ENCODE results near the gene BTBD17.

BTBD17 gene

DNA sequence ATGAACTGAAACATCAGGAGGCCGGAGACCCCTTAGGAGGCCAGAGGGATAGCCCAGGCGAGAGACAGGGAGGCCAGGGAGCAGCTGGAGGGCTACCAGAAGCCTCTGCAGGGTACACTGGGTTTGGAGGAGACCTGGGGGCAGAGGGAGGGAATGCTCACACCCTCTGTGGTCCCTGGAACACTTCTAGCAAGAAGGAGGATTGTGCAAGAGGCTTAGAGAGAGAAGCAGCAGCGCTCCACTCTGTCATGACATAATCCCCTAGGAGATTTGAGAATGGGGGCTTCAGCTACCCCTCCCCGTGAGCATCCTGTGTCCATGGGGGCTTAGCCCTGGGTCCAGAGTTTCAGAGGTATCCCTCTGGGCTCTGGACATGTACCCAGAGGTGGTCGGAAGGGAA lies 21.5 kb upstream of the BTBD17 start:
- Histone ChIP-seq H3K4me2 (ENCODE audit: low read length) (no peak overlapping the region), H3K4me1 (peaks cover 13% of the 10 kb centered on the region), H3K27me3 (ENCODE audit: control insufficient read depth, insufficient read depth, low read length) (no peaks in the 10 kb centered on the region), H3K36me3 (ENCODE audit: control insufficient read depth, insufficient read depth, low read length) (no peaks in the 10 kb centered on the region), H3K4me3 (ENCODE audit: low read depth, low read length) (no peak overlapping the region), H3K9me3 (ENCODE audit: control insufficient read depth, low read length) (no peaks in the 10 kb centered on the region), H3K27ac (no peak overlapping the region), H3K9ac (no peak overlapping the region), H3K79me2 (no peaks in the 10 kb centered on the region), H2AFZ (no peak overlapping the region)
- TF ChIP-seq, protein P1, sequence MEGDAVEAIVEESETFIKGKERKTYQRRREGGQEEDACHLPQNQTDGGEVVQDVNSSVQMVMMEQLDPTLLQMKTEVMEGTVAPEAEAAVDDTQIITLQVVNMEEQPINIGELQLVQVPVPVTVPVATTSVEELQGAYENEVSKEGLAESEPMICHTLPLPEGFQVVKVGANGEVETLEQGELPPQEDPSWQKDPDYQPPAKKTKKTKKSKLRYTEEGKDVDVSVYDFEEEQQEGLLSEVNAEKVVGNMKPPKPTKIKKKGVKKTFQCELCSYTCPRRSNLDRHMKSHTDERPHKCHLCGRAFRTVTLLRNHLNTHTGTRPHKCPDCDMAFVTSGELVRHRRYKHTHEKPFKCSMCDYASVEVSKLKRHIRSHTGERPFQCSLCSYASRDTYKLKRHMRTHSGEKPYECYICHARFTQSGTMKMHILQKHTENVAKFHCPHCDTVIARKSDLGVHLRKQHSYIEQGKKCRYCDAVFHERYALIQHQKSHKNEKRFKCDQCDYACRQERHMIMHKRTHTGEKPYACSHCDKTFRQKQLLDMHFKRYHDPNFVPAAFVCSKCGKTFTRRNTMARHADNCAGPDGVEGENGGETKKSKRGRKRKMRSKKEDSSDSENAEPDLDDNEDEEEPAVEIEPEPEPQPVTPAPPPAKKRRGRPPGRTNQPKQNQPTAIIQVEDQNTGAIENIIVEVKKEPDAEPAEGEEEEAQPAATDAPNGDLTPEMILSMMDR (IDR thresholded peaks at IDR 0.05): no peak

DNA sequence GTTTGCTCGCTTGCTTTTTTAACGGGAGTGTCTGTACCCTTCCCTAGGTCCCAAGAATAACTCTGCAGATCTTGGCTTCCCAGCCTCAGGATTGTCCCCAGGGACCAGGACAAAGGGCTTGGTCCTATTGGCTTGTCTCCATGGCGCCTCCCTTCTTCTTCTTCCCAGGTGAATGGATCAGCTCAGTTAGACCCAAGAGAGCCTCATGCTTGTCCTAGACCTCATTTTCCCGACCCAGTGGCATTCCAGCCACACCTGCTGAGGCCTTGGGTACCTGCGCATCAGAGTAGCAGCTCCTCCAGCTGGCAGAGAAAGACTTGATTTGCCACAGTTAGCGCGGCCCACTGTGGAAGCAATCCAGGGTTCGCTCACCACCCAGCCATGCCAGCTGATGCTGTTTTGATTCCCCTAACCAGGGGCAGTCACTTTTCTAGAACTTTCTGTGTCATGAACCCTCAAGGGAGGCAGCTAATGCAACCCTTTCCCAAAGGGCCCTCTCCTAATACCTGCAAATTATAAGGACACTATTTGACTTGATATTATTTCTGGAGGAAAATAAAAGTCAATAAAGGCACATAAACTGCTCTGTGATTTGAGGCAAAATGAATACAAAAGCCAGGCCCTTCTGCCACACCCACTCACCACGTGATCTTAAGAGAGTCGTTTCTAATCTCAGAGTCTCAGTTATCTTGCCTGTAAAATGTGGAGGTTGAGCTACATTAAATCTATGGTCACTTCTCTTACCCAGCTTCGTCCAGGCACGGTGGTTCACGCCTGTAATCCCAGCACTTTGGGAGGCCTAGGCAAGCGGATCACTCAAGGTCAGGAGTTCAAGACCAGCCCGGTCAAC lies 19.5 kb upstream of the BTBD17 start:
- H3K4me2 ChIP-seq (ENCODE audit: low read length): no peak overlapping the region
- H2AFZ ChIP-seq: peak overlapping the region; percentile 93
- no peak overlapping the region for H3K4me3 ChIP-seq (ENCODE audit: low read depth, low read length)
- H3K9me3 ChIP-seq (ENCODE audit: control insufficient read depth, low read length): no peaks in the 10 kb centered on the region
- H3K9ac ChIP-seq: no peak overlapping the region
- H3K36me3 ChIP-seq (ENCODE audit: control insufficient read depth, insufficient read depth, low read length): no peaks in the 10 kb centered on the region
- TF ChIP-seq, protein P1 (IDR thresholded peaks at IDR 0.05): no peak
- peaks cover 13% of the 10 kb centered on the region for H3K4me1 ChIP-seq
- no peaks in the 10 kb centered on the region for H3K27me3 ChIP-seq (ENCODE audit: control insufficient read depth, insufficient read depth, low read length)
- H3K27ac ChIP-seq: no peak overlapping the region
- no peaks in the 10 kb centered on the region for H3K79me2 ChIP-seq

DNA sequence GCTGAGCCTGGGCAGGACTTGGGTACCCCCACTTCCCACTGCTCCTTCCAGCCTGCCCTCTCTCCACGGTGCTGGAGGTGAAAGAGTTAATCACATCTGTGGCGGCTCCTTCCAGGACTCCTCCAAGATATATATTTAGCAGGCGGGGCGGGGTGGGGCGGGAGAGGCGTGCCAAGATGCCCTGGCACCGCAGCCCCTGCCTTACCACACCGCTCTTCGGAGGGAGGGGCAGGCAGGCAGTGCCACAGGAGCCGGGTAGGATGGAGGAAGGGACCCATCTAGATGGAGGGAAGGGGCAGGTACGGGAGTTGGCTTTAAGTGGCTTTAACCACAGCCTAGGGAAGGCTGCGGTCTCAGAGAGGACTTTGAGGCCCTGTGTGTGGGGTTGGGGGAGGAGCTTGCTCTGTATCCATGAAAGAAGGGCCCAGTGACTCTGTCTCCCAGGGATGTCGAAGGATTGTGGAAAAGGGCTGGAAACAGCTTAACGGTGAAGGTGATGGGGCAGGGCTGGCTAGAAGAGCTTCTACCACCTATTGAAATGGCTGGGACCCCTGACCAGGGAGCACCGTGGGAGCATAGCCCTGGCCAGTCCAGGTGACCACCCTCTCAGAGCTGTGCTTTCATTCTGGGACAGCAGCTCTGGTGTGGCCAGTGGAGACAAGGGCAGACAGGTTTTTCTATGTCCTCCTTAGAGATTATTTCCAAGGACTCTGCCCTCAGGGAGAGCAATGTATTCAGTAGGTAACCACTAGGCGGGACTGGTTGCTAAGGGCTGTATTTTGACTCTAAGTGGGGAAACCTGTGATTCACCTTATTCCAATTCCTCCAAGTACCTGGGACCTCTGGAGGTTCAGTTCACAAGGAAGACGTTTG lies 18.7 kb upstream of the BTBD17 start:
- H3K27me3 ChIP-seq (ENCODE audit: control insufficient read depth, insufficient read depth, low read length): no peaks in the 10 kb centered on the region
- H3K9me3 ChIP-seq (ENCODE audit: control insufficient read depth, low read length): no peaks in the 10 kb centered on the region
- H3K4me3 ChIP-seq (ENCODE audit: low read depth, low read length): no peak overlapping the region
- H3K4me1 ChIP-seq: peaks cover 13% of the 10 kb centered on the region
- H3K9ac ChIP-seq: no peak overlapping the region
- H3K79me2 ChIP-seq: no peaks in the 10 kb centered on the region
- peak overlapping the region; percentile 55 for H3K27ac ChIP-seq
- H2AFZ ChIP-seq: peak overlapping the region; percentile 93
- TF ChIP-seq, protein P1 (IDR thresholded peaks at IDR 0.05): no peak
- no peak overlapping the region for H3K4me2 ChIP-seq (ENCODE audit: low read length)
- H3K36me3 ChIP-seq (ENCODE audit: control insufficient read depth, insufficient read depth, low read length): no peaks in the 10 kb centered on the region

DNA sequence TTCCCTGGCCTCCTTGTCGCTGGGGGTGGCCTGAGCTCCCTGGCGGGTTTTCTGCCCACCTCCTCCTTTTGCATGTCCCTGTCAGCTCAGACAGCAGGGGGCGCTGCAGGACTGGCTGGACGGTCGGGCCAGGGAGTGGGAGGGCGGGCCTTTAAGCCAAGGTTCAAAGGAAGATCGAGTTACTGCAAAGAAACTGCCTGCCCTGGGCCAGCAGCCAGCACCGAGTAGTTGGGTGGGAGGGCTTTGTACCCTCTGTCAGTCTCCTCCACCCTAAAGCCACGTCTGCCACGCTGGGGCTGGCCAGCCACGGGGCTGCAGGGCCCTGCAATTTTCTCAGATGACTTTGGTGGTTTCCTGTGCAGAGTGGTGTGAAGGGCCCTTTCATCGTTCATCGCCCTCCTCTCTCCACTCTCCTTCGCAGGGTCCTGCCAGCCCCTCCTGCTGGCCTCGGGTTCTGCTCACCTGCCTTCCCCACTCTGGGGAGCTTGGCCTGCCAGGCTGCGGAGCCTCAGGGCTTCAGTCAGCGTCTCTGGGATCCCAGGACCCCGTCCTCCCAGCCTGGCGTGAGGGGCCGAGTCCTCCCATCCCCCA lies 17.9 kb upstream of the BTBD17 start:
- TF ChIP-seq, protein P1 (IDR thresholded peaks at IDR 0.05): peak; percentile 96
- Histone ChIP-seq H3K27ac (no peak overlapping the region), H3K9ac (no peak overlapping the region), H3K4me3 (ENCODE audit: low read depth, low read length) (no peak overlapping the region), H3K4me2 (ENCODE audit: low read length) (no peak overlapping the region), H3K79me2 (no peaks in the 10 kb centered on the region), H3K36me3 (ENCODE audit: control insufficient read depth, insufficient read depth, low read length) (no peaks in the 10 kb centered on the region), H3K27me3 (ENCODE audit: control insufficient read depth, insufficient read depth, low read length) (no peaks in the 10 kb centered on the region), H2AFZ (peak overlapping the region; percentile 93), H3K4me1 (peaks cover 13% of the 10 kb centered on the region), H3K9me3 (ENCODE audit: control insufficient read depth, low read length) (no peaks in the 10 kb centered on the region)

Measured in parathyroid adenoma (tissue), 2 donors.